Activated CD4-positive, alpha-beta T cell treated with anti-CD3 and anti-CD28 coated beads, Interleukin-2, amount 50 U/mL, for 48 hours (primary cell): ENCODE measurements around the gene TXLNB.
"Not testable (repeated sequence)": the region's sequence is repeated elsewhere in the genome, so short reads cannot be mapped to it uniquely, and the experiment has no call there.

Experiments
- DNase-seq, 2 experiments: peaks; one replicate each; pipeline ENCODE4 v3.0.0-alpha.2; 2020

Gene TXLNB

GRCh38 chr6:139308936-139309603, 17.3 kb upstream of the TXLNB start:
- DNase-seq, result no peak

- no peak for DNase-seq
Measured at GRCh38 chr6:139308286-139308916, 16.6 kb upstream of the TXLNB start.

DNA sequence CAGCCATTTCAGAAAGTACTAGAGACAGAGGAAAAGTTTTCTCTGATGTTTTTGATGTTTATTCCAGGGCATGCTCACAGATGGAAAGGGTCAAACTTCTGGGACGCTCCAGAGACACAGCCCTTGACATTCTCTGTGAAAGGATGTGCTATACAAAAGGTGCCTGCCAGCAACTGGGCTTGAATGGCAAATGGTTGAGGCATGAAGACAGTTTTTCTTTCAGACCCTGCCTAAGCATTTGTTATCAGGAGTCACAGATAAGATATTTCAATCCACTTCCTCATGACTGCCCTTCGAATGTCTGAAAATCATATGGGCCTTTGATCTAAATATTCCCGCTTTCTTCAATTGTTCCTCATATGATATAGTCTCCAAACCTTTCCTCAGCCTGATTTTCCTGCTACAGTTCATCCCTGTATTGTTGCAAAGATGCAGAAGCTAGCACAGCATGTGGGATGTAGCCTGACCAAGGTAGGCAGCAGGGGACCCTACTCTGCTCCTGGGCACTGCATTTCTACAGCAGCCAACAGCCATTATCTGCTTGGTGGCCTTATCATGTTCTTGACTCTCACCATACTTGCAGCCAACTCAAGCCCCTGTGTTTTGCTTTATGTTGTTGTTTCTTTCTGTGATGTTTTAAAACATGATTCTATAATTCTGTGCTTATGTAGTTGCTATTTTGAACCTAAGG, 14.6 kb upstream of the TXLNB start:
- DNase-seq, result no peak

GRCh38 chr6:139303185-139303584, 11.4 kb upstream of the TXLNB start:
- DNase-seq, result no peak

- no peak for DNase-seq
Measured at GRCh38 chr6:139297921-139298320, 6.1 kb upstream of the TXLNB start.

- DNase-seq, result no peak
Measured at GRCh38 chr6:139296927-139297326, 5.1 kb upstream of the TXLNB start.

GRCh38 chr6:139295901-139296300, 4.1 kb upstream of the TXLNB start:
- no peak for DNase-seq

- DNase-seq, result no peak
Measured at GRCh38 chr6:139294090-139294489, 2.3 kb upstream of the TXLNB start.

- not testable (repeated sequence) for DNase-seq
Measured at GRCh38 chr6:139293230-139293629, 1.4 kb upstream of the TXLNB start.

DNA sequence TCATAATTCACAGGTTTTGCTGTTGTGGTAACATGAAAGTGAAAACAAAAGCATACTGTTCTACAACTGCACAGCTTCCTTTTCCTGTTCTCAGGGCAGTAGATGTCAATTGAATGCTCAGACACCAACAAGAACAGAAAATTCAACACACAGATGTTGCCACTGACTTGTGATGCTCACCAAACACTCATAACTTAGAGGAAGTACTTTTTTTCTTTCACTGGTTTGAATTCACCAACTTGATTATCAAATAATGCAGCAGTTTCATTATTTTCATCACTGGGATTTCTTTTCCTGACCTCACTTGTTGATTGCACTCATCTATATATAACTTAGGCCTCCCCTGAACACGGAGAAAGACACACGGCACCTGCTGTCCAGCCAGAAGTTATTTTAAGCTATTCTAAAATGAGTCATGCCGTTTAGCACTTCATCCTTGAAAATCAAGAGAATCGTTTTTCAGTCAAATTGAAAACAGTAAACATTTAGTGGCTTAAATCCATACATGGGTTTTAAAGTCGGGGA, 949 bp downstream of the TXLNB start:
- DNase-seq, result no peak

DNA sequence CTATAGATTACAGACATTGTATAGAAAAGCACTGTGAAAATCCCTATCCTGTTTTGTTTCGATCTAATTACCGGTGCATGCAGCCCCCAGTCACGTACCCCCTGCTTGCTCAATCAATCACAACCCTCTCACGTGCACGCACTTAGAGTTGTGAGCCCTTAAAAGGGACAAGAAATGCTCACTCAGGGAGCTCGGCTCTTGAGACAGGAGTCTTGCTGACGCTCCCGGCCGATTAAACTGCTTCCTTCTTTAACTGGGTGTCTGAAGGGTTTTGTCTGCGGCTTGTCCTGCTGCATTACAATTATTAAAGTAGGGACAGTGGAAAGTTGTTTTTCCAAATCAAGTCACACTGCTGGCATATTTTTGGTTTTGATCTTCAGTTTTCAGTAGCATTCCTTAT, 2.6 kb downstream of the TXLNB start:
- no peak for DNase-seq

- no peak for DNase-seq
Measured at GRCh38 chr6:139288496-139289040, 3.2 kb downstream of the TXLNB start.

- no peak for DNase-seq
Measured at GRCh38 chr6:139287868-139288267, 3.9 kb downstream of the TXLNB start.

GRCh38 chr6:139286438-139286837, 5.4 kb downstream of the TXLNB start:
- DNase-seq, result not testable (repeated sequence)

GRCh38 chr6:139285590-139285989, 6.2 kb downstream of the TXLNB start:
- no peak for DNase-seq

GRCh38 chr6:139284789-139285188, 7.0 kb downstream of the TXLNB start:
- no peak for DNase-seq

GRCh38 chr6:139282684-139283083, 9.1 kb downstream of the TXLNB start:
- no peak for DNase-seq

GRCh38 chr6:139278190-139278589, 13.6 kb downstream of the TXLNB start:
- no peak for DNase-seq

DNA sequence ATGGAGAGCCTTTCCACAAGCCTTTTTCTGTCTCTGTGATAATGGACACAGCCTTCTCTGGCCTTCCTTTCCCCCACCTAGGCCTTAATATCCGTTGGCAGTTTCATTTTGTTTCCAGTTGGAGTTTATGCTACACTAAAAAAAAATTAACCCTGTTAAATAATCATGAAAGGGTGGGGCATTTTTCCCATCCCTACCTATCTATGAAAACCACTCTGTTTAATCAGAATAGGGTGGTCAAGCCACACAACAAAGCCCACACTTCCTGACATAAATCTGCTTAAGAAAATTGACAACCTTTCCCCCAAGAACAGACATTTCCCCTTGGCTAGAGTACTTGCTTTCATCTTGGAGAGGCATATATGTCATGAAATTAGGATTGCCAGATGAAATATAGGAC, 14.2 kb downstream of the TXLNB start:
- no peak for DNase-seq

- no peak for DNase-seq
Measured at GRCh38 chr6:139277161-139277560, 14.6 kb downstream of the TXLNB start.

- no peak for DNase-seq
Measured at GRCh38 chr6:139275279-139276055, 16.3 kb downstream of the TXLNB start.

DNA sequence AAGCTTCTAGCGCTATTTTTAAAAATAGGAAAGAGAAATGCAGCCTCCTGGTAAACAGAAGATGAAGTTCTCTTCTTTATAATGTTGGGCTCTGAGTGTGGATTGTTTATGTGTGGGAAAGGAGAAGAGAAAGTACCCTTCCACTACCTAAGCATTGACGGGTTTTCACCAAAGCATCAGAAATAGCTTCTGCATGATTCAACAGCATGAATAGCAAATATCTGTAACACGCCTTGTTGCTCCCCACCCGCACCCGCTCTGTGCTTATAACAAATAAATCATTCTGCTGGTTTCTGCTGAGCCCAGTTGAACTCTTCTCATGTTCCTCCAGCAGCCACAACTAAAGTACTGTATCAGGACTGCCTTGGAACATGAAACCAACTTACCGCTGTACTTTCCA, 20.7 kb downstream of the TXLNB start:
- DNase-seq, result no peak

DNA sequence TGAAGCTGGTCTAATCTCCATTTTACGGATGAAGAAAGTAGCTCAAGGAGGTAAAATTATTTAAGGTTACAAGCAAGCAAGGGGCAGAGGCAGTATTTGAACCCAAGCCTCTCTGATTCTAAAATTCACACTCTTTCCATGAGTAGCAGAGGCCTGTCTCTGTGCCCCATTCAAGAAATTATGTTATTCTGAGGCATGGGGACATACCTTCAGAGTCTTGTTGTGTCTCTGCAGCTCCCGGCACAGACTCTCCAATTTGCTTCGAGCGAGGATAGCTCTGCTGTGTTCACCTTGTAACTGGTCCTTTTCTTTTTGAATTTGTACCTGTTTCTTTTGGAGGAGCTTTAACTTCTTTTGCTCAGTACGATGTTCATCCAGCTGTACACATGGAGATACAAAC, 21.5 kb downstream of the TXLNB start:
- DNase-seq, result no peak
